Inflammatory macrophage (primary cell): Measurements from ENCODE around the gene NPY2R.

Experiments used
- DNase-seq, 2 donors: peaks; one replicate each; pipeline ENCODE4 v3.0.0-alpha.2; 2020 to 2022

Gene NPY2R

GRCh38 chr4:155252327-155252726, 43.9 kb downstream of the NPY2R start:
- DNase-seq: no peak

GRCh38 chr4:155263480-155263879, 55.0 kb downstream of the NPY2R start:
- no peak for DNase-seq

DNA sequence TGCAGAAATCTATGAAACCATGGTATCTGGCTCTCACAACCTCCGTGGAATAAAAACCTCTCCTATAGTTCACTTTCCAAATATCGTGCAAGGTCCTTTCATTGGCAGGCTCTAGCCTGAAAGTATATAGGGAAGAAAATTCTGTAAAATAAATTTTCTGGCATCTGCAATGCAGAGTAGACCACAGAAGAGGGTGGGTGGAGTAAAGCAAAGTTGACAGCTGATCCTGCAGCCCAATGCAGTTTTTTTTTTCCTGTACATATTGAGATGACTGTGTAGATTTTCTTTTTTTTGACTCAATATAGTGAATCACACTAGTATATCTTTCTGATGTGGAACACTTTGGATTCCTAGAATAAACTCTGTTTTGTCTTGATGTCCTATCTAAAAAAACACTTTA, 56.7 kb downstream of the NPY2R start:
- DNase-seq: no peak
